Measurements from ENCODE around the gene BLVRB. TPM values are rescaled to one million over a fixed set of nuclear protein-coding genes. Genes with fewer than 3 reads are reported as not detected.
"Not testable (repeated sequence)": the region's sequence is repeated elsewhere in the genome, so short reads cannot be mapped to it uniquely, and the experiment has no call there.

The BLVRB gene
- total RNA-seq, 1 donor from 2014 or later, result 53.1 TPM

DNA sequence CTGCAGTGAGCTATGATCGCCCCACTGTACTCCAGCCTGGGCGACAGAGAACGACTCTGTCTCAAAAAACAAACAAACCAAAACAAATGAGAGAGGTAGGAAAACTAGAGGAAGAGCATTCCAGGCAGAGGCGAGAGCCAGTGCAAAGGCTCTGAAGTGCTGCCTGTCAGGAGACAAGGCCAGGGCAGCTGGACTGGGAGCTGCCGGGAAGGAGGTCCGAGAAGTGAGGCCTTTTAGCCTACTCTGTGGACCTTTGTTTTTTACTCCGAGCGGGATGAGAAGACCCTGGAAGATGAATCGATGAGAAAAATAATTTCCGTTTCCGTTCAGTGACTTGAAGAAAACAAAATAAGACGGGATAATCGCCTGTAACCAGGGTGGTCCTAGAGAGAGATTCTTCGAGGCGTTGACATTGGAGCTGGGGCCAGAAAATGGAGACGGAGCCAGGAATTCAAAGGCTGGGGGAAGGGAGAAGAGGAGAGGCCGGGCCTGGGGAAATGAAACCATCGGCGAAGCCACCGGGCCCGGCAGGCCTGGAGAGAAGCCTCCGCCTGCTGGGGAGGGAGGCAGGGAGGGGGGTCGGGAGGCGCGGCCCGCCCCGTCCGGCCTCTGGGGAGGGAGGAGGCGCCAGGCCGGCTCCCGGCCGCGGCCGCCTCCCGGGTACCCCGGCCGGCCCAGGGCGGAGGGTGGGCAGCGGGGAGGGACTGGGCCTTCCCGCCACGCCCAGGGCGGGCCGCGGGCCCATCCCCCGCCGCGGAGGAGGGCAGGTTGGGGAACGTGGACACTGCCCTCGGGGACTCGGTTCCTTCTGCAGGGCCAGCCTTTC lies 31.9 kb downstream of the BLVRB start:
- Mint-ChIP-seq H3K27me3 (ENCODE audit: low read depth) (no peaks in the 10 kb centered on the region), H3K4me3 (ENCODE audit: unreplicated experiment) (peak overlapping the region; percentile 77), H3K36me3 (ENCODE audit: low read depth) (peaks cover 2% of the 10 kb centered on the region), H3K4me1 (ENCODE audit: low read depth) (peaks cover 15% of the 10 kb centered on the region), H3K9me3 (ENCODE audit: low read depth) (no peaks in the 10 kb centered on the region), H3K27ac (ENCODE audit: unreplicated experiment) (peak overlapping the region; percentile 100)
- TF ChIP-seq, protein P1, sequence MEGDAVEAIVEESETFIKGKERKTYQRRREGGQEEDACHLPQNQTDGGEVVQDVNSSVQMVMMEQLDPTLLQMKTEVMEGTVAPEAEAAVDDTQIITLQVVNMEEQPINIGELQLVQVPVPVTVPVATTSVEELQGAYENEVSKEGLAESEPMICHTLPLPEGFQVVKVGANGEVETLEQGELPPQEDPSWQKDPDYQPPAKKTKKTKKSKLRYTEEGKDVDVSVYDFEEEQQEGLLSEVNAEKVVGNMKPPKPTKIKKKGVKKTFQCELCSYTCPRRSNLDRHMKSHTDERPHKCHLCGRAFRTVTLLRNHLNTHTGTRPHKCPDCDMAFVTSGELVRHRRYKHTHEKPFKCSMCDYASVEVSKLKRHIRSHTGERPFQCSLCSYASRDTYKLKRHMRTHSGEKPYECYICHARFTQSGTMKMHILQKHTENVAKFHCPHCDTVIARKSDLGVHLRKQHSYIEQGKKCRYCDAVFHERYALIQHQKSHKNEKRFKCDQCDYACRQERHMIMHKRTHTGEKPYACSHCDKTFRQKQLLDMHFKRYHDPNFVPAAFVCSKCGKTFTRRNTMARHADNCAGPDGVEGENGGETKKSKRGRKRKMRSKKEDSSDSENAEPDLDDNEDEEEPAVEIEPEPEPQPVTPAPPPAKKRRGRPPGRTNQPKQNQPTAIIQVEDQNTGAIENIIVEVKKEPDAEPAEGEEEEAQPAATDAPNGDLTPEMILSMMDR (IDR thresholded peaks at IDR 0.05), result no peak
- DNase-seq (ENCODE audit: low spot score), result no peak

DNA sequence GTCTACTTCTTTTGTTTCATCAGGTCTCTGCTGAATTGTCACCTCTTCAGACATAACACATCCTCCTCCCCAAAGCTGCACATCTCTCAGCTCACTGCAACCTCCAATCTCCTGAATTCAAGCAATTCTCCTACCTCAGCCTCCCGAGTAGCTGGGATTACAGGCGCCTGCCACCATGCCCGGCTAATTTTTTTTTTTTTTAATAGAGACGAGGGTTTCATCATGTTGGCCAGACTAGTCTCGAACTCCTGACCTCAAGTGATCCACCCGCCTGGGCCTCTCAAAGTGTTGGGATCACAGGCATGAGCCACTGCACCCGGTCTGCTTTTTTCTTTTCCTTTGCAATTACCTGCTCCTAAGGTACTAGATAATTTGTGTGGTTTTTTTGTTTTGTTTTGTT lies 32.8 kb downstream of the BLVRB start:
- not testable (repeated sequence) for H3K36me3 Mint-ChIP-seq (ENCODE audit: low read depth); H3K9me3 Mint-ChIP-seq (ENCODE audit: low read depth); DNase-seq (ENCODE audit: low spot score); H3K27me3 Mint-ChIP-seq (ENCODE audit: low read depth)
- peak overlapping the region; percentile 77 for H3K4me3 Mint-ChIP-seq (ENCODE audit: unreplicated experiment)
- H3K27ac Mint-ChIP-seq (ENCODE audit: unreplicated experiment), result peak overlapping the region; percentile 100
- peaks cover 15% of the 10 kb centered on the region for H3K4me1 Mint-ChIP-seq (ENCODE audit: low read depth)

DNA sequence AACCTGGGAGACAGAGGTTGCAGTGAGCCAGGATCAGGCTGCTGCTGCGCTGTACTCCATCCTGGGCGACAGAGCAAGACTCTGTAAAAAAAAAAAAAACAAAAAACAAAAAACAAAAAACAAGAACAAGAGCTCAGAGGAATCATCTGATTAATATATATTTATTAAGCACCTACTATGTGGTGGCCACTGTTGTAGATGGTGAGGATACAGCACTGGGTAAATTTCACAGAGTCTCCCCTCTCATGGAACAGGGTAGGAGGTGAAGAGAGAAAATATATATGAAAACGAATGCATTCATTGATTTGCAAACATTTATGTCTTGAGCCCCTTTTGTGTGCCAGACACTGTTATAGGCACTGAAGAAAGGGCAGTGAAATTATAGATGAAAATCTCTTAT lies 33.8 kb downstream of the BLVRB start:
- Mint-ChIP-seq H3K27ac (ENCODE audit: unreplicated experiment) (no peak overlapping the region), H3K4me3 (ENCODE audit: unreplicated experiment) (no peak overlapping the region), H3K27me3 (ENCODE audit: low read depth) (no peaks in the 10 kb centered on the region), H3K36me3 (ENCODE audit: low read depth) (no peaks in the 10 kb centered on the region), H3K9me3 (ENCODE audit: low read depth) (no peaks in the 10 kb centered on the region), H3K4me1 (ENCODE audit: low read depth) (peaks cover 15% of the 10 kb centered on the region)
- no peak for DNase-seq (ENCODE audit: low spot score)
- TF ChIP-seq, protein P1 (IDR thresholded peaks at IDR 0.05), result no peak

DNA sequence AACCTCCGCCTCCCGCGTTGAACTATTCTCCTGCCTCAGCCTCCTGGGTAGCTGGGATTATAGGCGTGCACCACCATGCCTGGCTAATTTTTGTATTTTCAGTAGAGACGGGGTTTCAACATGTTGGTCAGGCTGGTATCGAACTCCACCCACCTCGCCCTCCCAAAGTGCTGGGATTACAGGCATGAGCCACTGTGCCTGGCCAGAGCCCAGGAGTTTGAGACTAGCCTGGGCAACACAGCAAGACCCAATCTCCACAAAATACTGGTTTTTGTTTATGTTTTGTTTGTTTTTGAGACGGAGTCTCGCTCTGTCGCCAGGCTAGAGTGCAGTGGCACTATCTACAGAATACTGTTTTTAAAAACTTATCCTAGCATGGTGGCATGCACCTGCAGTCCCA lies 35.3 kb downstream of the BLVRB start:
- not testable (repeated sequence) for H3K9me3 Mint-ChIP-seq (ENCODE audit: low read depth); DNase-seq (ENCODE audit: low spot score); H3K27ac Mint-ChIP-seq (ENCODE audit: unreplicated experiment); H3K27me3 Mint-ChIP-seq (ENCODE audit: low read depth); H3K36me3 Mint-ChIP-seq (ENCODE audit: low read depth); H3K4me3 Mint-ChIP-seq (ENCODE audit: unreplicated experiment)
- peaks cover 21% of the 10 kb centered on the region for H3K4me1 Mint-ChIP-seq (ENCODE audit: low read depth)

DNA sequence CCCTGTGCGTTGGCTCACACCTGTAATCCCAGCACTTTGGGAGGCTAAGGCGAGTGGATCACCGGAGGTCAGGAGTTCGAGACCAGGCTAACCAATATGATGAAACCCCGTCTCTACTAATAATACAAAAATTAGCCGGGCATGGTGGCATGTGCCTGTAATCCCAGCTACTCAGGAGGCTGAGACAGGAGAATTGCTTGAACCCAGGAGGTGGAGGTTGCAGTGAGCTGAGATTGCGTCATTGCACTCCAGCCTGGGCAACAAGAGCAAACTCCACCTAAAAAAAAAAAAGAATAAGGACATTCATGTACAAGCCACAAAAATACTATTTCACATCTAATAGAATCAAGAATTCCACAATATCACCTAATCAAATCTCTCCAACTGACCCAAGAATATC lies 37.3 kb downstream of the BLVRB start:
- DNase-seq (ENCODE audit: low spot score); H3K9me3 Mint-ChIP-seq (ENCODE audit: low read depth); H3K36me3 Mint-ChIP-seq (ENCODE audit: low read depth); H3K27ac Mint-ChIP-seq (ENCODE audit: unreplicated experiment); H3K4me3 Mint-ChIP-seq (ENCODE audit: unreplicated experiment); H3K27me3 Mint-ChIP-seq (ENCODE audit: low read depth): not testable (repeated sequence)
- peaks cover 21% of the 10 kb centered on the region for H3K4me1 Mint-ChIP-seq (ENCODE audit: low read depth)

DNA sequence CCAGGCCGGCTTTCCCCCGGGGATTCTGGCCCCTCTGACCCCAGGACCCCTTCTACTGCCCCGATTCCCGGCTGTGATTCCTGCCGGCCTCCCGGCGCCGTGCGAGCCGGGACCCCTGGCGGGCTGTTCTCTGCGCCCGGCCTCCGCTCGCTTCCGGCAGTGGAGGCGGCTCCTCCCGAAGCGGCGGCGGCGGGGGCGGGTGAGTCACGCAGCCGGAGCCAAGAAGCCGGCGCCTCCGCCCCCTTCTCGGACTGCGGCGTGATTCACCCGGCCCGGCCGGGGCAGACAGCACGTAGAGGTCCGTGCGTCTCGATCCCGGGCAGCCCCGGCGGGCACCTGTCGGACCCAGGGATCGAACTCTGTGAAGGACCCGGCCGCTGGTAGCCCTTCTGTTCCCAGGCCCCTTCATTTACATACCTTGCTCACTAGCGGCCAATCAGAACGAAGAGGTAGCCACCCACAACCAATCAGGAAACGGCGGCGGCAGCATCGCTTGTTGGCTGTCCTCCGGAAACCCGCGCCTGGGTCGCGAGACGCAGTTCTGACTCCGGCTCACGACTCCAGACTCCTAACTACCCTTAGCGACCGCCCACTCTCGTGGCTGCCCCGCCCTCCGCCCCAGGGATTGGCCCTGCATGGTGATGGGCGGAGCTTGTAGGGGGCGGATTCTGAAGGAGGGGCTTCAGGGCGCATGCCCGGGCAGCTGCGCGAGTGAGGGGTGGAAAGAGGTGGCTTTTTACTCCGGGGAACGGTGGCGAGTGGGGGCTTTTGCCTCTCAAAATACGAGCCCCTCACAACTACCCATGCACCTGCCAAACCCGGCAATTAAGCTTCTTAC lies 39.9 kb downstream of the BLVRB start, which contains the start of gene SERTAD1:
SERTAD1 (minus strand) TSS at position 543 of the 838 bp plus-strand sequence. CDS start 2,446 bp downstream, outside the sequence.
- peaks cover 29% of the 10 kb centered on the region for H3K4me1 Mint-ChIP-seq (ENCODE audit: low read depth)
- H3K27me3 Mint-ChIP-seq (ENCODE audit: low read depth), result no peaks in the 10 kb centered on the region
- H3K4me3 Mint-ChIP-seq (ENCODE audit: unreplicated experiment), result peak within 1 kb of the TSS; percentile 93
- H3K9me3 Mint-ChIP-seq (ENCODE audit: low read depth), result no peaks in the 10 kb centered on the region
- peak; percentile 100 for DNase-seq (ENCODE audit: low spot score)
- H3K36me3 Mint-ChIP-seq (ENCODE audit: low read depth), result peaks cover 6% of the 10 kb centered on the region
- TF ChIP-seq, protein P1 (IDR thresholded peaks at IDR 0.05), result peak; percentile 96
- H3K27ac Mint-ChIP-seq (ENCODE audit: unreplicated experiment), result peak within 1 kb of the TSS; percentile 98
